WTC11 (cell line): Measurements from ENCODE around the gene PLEKHA5. TPM values are rescaled to one million over a fixed set of nuclear protein-coding genes. Genes with fewer than 3 reads are reported as not detected.

ENCODE experiments used
- ATAC-seq: fragments of 200-7000 bp; cut with Tn5 transposase; 2 replicates; pipeline ENCODE4 v1.10.0; 2021; ENCODE audit warnings: mild to moderate bottlenecking, moderate library complexity
- CTCF ChIA-PET: fragments of 300-600 bp; sonication (Branson Sonifier 250); formaldehyde crosslinking; loops from one replicate; lab custom pipeline; 2021; ENCODE audit warnings: antibody characterized with exemption; lab: Charles Lee
- POLR2A ChIA-PET: fragments of 350-600 bp; sonication (Branson Sonifier 250); formaldehyde crosslinking; loops from one replicate; lab custom pipeline; 2021; ENCODE audit warnings: antibody characterized with exemption; lab: Charles Lee
- DNase-seq: peaks from one replicate; pipeline ENCODE4 v3.0.0; 2021; ENCODE audit warnings: low spot score
- H3K27ac Mint-ChIP-seq: 2 replicates; pipeline ENCODE4 v1.8.0; 2021; ENCODE audit warnings: mixed read lengths
- H3K27me3 Mint-ChIP-seq: 2 replicates; pipeline ENCODE4 v1.8.0; 2021; ENCODE audit warnings: low read depth, mild to moderate bottlenecking, moderate library complexity, mixed read lengths
- H3K36me3 Mint-ChIP-seq: 2 replicates; pipeline ENCODE4 v1.8.0; 2021; ENCODE audit warnings: mixed read lengths
- H3K4me1 Mint-ChIP-seq: 2 replicates; pipeline ENCODE4 v1.8.0; 2022; ENCODE audit warnings: mixed read lengths
- H3K4me3 Mint-ChIP-seq: 2 replicates; pipeline ENCODE4 v1.8.0; 2021; ENCODE audit warnings: mild to moderate bottlenecking, moderate library complexity, mixed read lengths
- H3K9me3 Mint-ChIP-seq: 2 replicates; pipeline ENCODE4 v1.8.0; 2021; ENCODE audit warnings: mixed read lengths
- AR ChIP-seq: fragments of 250-450 bp; sonication (Bioruptor Pico); IDR thresholded peaks from 2 replicates; pipeline ENCODE4 v1.9.0; 2021; ENCODE audit warnings: mild to moderate bottlenecking
- CREM ChIP-seq: sonication (generic); formaldehyde crosslinking; IDR thresholded peaks from 2 replicates; pipeline ENCODE4 v1.8.1; 2022; ENCODE audit warnings: mild to moderate bottlenecking, missing genetic modification reagents, moderate library complexity
- ETV6 ChIP-seq: sonication (generic); formaldehyde crosslinking; IDR thresholded peaks from 2 replicates; pipeline ENCODE4 v1.8.1; 2022; ENCODE audit warnings: mild to moderate bottlenecking, missing genetic modification reagents
- IRF2 ChIP-seq: sonication (generic); formaldehyde crosslinking; IDR thresholded peaks from 2 replicates; pipeline ENCODE4 v1.8.0; 2022; ENCODE audit warnings: low read depth, missing genetic modification reagents, borderline replicate concordance
- JAZF1 ChIP-seq: fragments of 250-450 bp; sonication (Bioruptor Pico); IDR thresholded peaks from 2 replicates; pipeline ENCODE4 v1.9.0; 2021; ENCODE audit warnings: moderate library complexity, mild to moderate bottlenecking, inconsistent platforms
- JUN ChIP-seq: sonication (generic); formaldehyde crosslinking; IDR thresholded peaks from 2 replicates; pipeline ENCODE4 v1.8.0; 2023; ENCODE audit warnings: mild to moderate bottlenecking, missing genetic modification reagents
- MYBL2 ChIP-seq: sonication (generic); formaldehyde crosslinking; IDR thresholded peaks from 2 replicates; pipeline ENCODE4 v1.8.1; 2023; ENCODE audit warnings: mild to moderate bottlenecking, moderate library complexity, missing genetic modification reagents
- NFE2L1 ChIP-seq: sonication (generic); formaldehyde crosslinking; IDR thresholded peaks from 2 replicates; pipeline ENCODE4 v1.8.1; 2023; ENCODE audit warnings: missing genetic modification reagents
- NFYB ChIP-seq: sonication (generic); formaldehyde crosslinking; conservative IDR thresholded peaks from 2 replicates; pipeline ENCODE4 v1.8.0; 2022; ENCODE audit warnings: low read depth, missing genetic modification reagents
- NR3C1 ChIP-seq: sonication (generic); formaldehyde crosslinking; conservative IDR thresholded peaks from 2 replicates; pipeline ENCODE4 v1.8.1; 2023; ENCODE audit warnings: low read depth, mild to moderate bottlenecking, missing genetic modification reagents
- SMAD3 ChIP-seq: sonication (generic); formaldehyde crosslinking; IDR thresholded peaks from 2 replicates; pipeline ENCODE4 v1.8.0; 2022; ENCODE audit warnings: missing genetic modification reagents, mild to moderate bottlenecking, borderline replicate concordance
- SP1 ChIP-seq: sonication (generic); formaldehyde crosslinking; conservative IDR thresholded peaks from 2 replicates; pipeline ENCODE4 v1.8.1; 2022; ENCODE audit warnings: missing genetic modification reagents
- TCF7 ChIP-seq: sonication (generic); formaldehyde crosslinking; IDR thresholded peaks from 2 replicates; pipeline ENCODE4 v1.8.0; 2022; ENCODE audit warnings: mild to moderate bottlenecking, low read depth, missing genetic modification reagents, moderate library complexity
- TEAD1 ChIP-seq: sonication (generic); formaldehyde crosslinking; IDR thresholded peaks from 2 replicates; pipeline ENCODE4 v1.8.0; 2022; ENCODE audit warnings: mild to moderate bottlenecking, missing genetic modification reagents
- ZMAT4 ChIP-seq: fragments of 250-450 bp; sonication (Bioruptor Pico); IDR thresholded peaks from 2 replicates; pipeline ENCODE4 v1.9.0; 2021; ENCODE audit warnings: mild to moderate bottlenecking
- ZNF263 ChIP-seq: sonication (generic); formaldehyde crosslinking; IDR thresholded peaks from 2 replicates; pipeline ENCODE4 v1.8.1; 2022; ENCODE audit warnings: low read depth, mild to moderate bottlenecking, moderate library complexity, missing genetic modification reagents
- ZNF512 ChIP-seq: sonication (generic); formaldehyde crosslinking; IDR thresholded peaks from 2 replicates; pipeline ENCODE4 v1.8.1; 2022; ENCODE audit warnings: missing genetic modification reagents, borderline replicate concordance
- ZNF671 ChIP-seq: fragments of 250-450 bp; sonication (Bioruptor Pico); IDR thresholded peaks from 2 replicates; pipeline ENCODE4 v1.8.0; 2021; ENCODE audit warnings: mild to moderate bottlenecking
- total RNA-seq: library from RNA; stranded (reverse); gene quantifications from 3 replicates; pipeline ENCODE4 v1.2.3, GENCODE V29; 2021
- TF ChIP-seq, protein P1 (sequence below): sonication (generic); formaldehyde crosslinking; IDR thresholded peaks from 2 replicates; pipeline ENCODE4 v1.8.1; 2023; ENCODE audit warnings: mild to moderate bottlenecking, missing genetic modification reagents
- TF ChIP-seq, protein P2 (sequence below): sonication (generic); formaldehyde crosslinking; IDR thresholded peaks from 2 replicates; pipeline ENCODE4 v1.8.1; 2023; ENCODE audit warnings: mild to moderate bottlenecking, missing genetic modification reagents, moderate library complexity
- TF ChIP-seq, protein P3 (sequence below): sonication (generic); formaldehyde crosslinking; IDR thresholded peaks from 2 replicates; pipeline ENCODE4 v1.8.1; 2023; ENCODE audit warnings: mild to moderate bottlenecking, missing genetic modification reagents, moderate library complexity
- TF ChIP-seq, protein P4 (sequence below): sonication (generic); formaldehyde crosslinking; IDR thresholded peaks from 2 replicates; pipeline ENCODE4 v1.8.1; 2022; ENCODE audit warnings: low read depth, mild to moderate bottlenecking, moderate library complexity, missing genetic modification reagents, borderline replicate concordance

PLEKHA5 gene
- total RNA-seq, 1 experiment from 2014 or later = 61.1 TPM

- TF ChIP-seq, protein P1, sequence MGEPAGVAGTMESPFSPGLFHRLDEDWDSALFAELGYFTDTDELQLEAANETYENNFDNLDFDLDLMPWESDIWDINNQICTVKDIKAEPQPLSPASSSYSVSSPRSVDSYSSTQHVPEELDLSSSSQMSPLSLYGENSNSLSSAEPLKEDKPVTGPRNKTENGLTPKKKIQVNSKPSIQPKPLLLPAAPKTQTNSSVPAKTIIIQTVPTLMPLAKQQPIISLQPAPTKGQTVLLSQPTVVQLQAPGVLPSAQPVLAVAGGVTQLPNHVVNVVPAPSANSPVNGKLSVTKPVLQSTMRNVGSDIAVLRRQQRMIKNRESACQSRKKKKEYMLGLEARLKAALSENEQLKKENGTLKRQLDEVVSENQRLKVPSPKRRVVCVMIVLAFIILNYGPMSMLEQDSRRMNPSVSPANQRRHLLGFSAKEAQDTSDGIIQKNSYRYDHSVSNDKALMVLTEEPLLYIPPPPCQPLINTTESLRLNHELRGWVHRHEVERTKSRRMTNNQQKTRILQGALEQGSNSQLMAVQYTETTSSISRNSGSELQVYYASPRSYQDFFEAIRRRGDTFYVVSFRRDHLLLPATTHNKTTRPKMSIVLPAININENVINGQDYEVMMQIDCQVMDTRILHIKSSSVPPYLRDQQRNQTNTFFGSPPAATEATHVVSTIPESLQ (CRISPR knock-in tag) = no peak
- TF ChIP-seq IRF2 (CRISPR knock-in tag) (no peak), NFYB (CRISPR knock-in tag) (no peak), JUN (CRISPR knock-in tag) (no peak), ETV6 (CRISPR knock-in tag) (no peak), NR3C1 (CRISPR knock-in tag) (no peak), ZNF512 (CRISPR knock-in tag) (no peak)
- TF ChIP-seq, protein P2, sequence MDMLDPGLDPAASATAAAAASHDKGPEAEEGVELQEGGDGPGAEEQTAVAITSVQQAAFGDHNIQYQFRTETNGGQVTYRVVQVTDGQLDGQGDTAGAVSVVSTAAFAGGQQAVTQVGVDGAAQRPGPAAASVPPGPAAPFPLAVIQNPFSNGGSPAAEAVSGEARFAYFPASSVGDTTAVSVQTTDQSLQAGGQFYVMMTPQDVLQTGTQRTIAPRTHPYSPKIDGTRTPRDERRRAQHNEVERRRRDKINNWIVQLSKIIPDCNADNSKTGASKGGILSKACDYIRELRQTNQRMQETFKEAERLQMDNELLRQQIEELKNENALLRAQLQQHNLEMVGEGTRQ (CRISPR knock-in tag) = no peak
Measured at GRCh38 chr12:19376691-19377090, 247.2 kb downstream of the PLEKHA5 start (continued).

DNA sequence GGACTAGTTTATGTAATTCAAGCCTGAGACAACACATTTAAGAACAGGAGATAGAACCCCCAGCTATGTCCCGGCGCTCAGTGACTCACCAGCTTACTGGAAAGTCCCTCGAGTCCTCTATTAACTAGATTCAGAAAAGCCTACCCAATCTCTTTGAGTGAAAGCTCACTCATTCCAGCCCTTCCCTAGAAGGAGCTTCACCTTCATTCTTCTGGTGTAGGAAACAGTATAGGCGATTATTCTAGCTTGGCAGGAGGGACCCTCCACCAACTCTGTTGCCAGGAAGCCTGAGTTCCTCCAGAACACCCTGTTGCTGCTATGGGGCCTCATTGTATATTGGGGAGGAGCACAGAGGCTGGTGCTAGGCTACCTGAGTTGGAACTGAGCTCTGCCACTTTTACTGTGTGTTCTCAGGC, 252.6 kb downstream of the PLEKHA5 start:
- ChIA-PET POLR2A (no interaction called here), CTCF (no interaction called here)
- H3K27ac Mint-ChIP-seq = no peak overlapping the region; the same call in 1 of the 2 replicates
- no peaks in the 10 kb centered on the region for H3K9me3 Mint-ChIP-seq
- peaks cover 15% of the 10 kb centered on the region for H3K36me3 Mint-ChIP-seq
- H3K4me1 Mint-ChIP-seq = peaks cover 14% of the 10 kb centered on the region
- H3K27me3 Mint-ChIP-seq = no peaks in the 10 kb centered on the region
- no peak overlapping the region for H3K4me3 Mint-ChIP-seq
- ATAC-seq (peak; percentile 71), DNase-seq (no peak)
- TF ChIP-seq, protein P3, sequence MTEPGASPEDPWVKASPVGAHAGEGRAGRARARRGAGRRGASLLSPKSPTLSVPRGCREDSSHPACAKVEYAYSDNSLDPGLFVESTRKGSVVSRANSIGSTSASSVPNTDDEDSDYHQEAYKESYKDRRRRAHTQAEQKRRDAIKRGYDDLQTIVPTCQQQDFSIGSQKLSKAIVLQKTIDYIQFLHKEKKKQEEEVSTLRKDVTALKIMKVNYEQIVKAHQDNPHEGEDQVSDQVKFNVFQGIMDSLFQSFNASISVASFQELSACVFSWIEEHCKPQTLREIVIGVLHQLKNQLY (CRISPR knock-in tag) = no peak
- TF ChIP-seq, protein P1 (CRISPR knock-in tag) = no peak

- peak; percentile 14; the same call in 1 of the 2 replicates for ATAC-seq
- H3K36me3 Mint-ChIP-seq = peaks cover 14% of the 10 kb centered on the region
- H3K4me1 Mint-ChIP-seq = peaks cover 14% of the 10 kb centered on the region
- DNase-seq = no peak
- no peaks in the 10 kb centered on the region for H3K27me3 Mint-ChIP-seq
- ChIA-PET CTCF (no interaction called here), POLR2A (no interaction called here)
- no peaks in the 10 kb centered on the region for H3K9me3 Mint-ChIP-seq
- no peak overlapping the region for H3K4me3 Mint-ChIP-seq
- no peak overlapping the region; the same call in 1 of the 2 replicates for H3K27ac Mint-ChIP-seq
- TF ChIP-seq ZMAT4 (CRISPR knock-in tag) = no peak
- TF ChIP-seq SMAD3 (CRISPR knock-in tag) = no peak
- no peak for TF ChIP-seq NFE2L1
- no peak for TF ChIP-seq TCF7 (CRISPR knock-in tag)
- no peak for TF ChIP-seq ZNF671
- TF ChIP-seq AR (CRISPR knock-in tag) = no peak
- no peak for TF ChIP-seq MYBL2 (CRISPR knock-in tag)
- TF ChIP-seq SP1 (CRISPR knock-in tag) = no peak
- TF ChIP-seq TEAD1 (CRISPR knock-in tag) = no peak
- TF ChIP-seq JAZF1 (CRISPR knock-in tag) = no peak
- TF ChIP-seq, protein P4, sequence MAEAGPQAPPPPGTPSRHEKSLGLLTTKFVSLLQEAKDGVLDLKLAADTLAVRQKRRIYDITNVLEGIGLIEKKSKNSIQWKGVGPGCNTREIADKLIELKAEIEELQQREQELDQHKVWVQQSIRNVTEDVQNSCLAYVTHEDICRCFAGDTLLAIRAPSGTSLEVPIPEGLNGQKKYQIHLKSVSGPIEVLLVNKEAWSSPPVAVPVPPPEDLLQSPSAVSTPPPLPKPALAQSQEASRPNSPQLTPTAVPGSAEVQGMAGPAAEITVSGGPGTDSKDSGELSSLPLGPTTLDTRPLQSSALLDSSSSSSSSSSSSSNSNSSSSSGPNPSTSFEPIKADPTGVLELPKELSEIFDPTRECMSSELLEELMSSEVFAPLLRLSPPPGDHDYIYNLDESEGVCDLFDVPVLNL (CRISPR knock-in tag) = no peak
- TF ChIP-seq ZNF263 (CRISPR knock-in tag) = no peak
- TF ChIP-seq CREM = no peak
Measured at GRCh38 chr12:19382563-19382962, 253.0 kb downstream of the PLEKHA5 start.
